Brain microvascular endothelial cell (primary cell): Measurements from ENCODE around the gene CIROP.

Experiments
- DNase-seq: peaks from one replicate; pipeline ENCODE4 v3.0.0-alpha.2; 2020
- H3K27ac ChIP-seq: fragments of 250-450 bp; sonication (Bioruptor Pico); 2 replicates; pipeline ENCODE4 v1.5.1; 2020; ENCODE audit warnings: mild to moderate bottlenecking, moderate library complexity
- H3K27me3 ChIP-seq: fragments of 250-450 bp; sonication (Bioruptor Pico); replicated peaks from 2 replicates; pipeline ENCODE4 v1.5.1; 2020; ENCODE audit warnings: mild to moderate bottlenecking
- H3K36me3 ChIP-seq: fragments of 250-450 bp; sonication (Bioruptor Pico); replicated peaks from 2 replicates; pipeline ENCODE4 v1.5.1; 2020; ENCODE audit warnings: mild to moderate bottlenecking
- H3K4me3 ChIP-seq: 2 replicates; pipeline ENCODE4 v1.5.1; 2011; ENCODE audit warnings: low read depth, mild to moderate bottlenecking, control low read depth, low read length, moderate library complexity
- in situ Hi-C: cut with HindIII; loops from 2 replicates; pipeline ENCODE4 v1.10.0; 2017; ENCODE audit warnings: low sequenced_read_pairs, low pct_ligation_motif_present
- TF ChIP-seq, protein P1 (sequence below): IDR thresholded peaks from 2 replicates; pipeline ENCODE4 v1.5.1; 2011; ENCODE audit warnings: low read depth, mild to moderate bottlenecking, moderate library complexity, low read length, control low read depth, inconsistent platforms; ENCODE audit errors: missing control alignments

Gene CIROP

DNA sequence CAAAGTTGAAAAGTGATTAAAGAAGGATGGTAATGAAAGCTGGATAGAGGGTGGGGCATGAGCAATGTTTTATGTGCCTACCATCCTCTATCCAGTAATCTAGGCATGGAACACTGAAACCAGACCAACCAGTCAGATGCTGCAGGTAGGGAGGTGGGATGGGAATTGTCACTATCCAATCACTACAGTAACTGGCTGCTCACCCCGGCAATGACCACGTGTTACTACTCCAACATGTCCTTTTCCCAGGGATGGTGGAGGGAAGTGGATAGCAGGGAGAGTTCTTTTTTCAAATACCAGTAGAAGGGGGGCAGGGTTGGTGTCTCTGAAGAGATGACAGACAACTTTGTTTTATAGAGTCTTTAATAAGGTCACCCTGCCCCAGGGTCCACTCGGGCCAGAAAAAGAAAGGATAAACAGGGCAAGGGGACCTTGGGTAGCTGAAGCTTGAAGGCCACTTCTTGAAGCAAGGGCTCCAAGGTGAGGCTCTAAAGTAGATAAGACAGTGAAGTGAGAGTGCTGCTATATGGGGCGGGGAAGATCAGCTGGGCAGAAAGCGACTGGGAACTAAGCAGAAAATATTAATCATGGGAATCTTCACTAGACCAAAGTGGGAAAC is 32.8 kb downstream of the CIROP start:
- TF ChIP-seq, protein P1, sequence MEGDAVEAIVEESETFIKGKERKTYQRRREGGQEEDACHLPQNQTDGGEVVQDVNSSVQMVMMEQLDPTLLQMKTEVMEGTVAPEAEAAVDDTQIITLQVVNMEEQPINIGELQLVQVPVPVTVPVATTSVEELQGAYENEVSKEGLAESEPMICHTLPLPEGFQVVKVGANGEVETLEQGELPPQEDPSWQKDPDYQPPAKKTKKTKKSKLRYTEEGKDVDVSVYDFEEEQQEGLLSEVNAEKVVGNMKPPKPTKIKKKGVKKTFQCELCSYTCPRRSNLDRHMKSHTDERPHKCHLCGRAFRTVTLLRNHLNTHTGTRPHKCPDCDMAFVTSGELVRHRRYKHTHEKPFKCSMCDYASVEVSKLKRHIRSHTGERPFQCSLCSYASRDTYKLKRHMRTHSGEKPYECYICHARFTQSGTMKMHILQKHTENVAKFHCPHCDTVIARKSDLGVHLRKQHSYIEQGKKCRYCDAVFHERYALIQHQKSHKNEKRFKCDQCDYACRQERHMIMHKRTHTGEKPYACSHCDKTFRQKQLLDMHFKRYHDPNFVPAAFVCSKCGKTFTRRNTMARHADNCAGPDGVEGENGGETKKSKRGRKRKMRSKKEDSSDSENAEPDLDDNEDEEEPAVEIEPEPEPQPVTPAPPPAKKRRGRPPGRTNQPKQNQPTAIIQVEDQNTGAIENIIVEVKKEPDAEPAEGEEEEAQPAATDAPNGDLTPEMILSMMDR = no peak
- DNase-seq = no peak
- in situ Hi-C loops = no loop called here
- no peak overlapping the region for H3K4me3 ChIP-seq
- peak overlapping the region; percentile 58 for H3K27ac ChIP-seq
- H3K27me3 ChIP-seq = no peaks in the 10 kb centered on the region
- H3K36me3 ChIP-seq = peaks cover 54% of the 10 kb centered on the region

DNA sequence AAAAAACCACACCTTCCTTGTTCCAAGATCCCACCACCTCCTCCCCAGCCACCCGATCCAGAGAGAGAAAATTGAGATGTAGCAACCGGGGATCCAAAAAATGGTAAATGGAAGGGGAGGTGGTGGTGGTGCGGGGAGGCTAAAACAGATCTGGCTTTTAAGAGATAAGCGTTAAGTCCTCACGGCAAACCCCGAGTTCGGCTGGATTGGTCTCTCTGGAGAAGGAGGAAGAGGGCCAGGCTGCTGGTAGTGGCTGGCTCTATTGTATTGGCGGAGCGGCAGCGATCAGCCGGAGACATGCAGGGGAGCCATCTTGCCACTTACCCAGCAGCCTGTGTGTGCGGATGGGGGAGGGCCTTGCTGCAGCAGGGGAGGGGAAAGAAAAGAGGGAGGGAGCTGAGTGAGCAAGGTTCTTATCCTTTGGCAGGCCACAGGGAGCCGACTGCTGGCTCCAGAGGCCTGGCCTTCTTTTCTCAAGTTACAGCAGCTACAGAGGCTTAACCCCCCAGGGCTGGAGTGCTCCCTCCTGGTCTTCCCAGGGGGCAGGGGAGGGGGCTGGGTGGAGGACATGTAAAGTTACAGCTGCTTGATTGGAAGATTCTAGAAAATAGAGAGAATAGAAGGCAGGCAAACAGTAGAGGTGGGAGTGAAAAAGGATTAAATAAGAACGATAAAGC is 33.4 kb downstream of the CIROP start:
- TF ChIP-seq, protein P1 = no peak
- Histone ChIP-seq H3K36me3 (peaks cover 55% of the 10 kb centered on the region), H3K4me3 (peak overlapping the region; percentile 90), H3K27me3 (no peaks in the 10 kb centered on the region), H3K27ac (peak overlapping the region; percentile 58)
- in situ Hi-C loops = no loop called here
- peak; percentile 88 for DNase-seq

DNA sequence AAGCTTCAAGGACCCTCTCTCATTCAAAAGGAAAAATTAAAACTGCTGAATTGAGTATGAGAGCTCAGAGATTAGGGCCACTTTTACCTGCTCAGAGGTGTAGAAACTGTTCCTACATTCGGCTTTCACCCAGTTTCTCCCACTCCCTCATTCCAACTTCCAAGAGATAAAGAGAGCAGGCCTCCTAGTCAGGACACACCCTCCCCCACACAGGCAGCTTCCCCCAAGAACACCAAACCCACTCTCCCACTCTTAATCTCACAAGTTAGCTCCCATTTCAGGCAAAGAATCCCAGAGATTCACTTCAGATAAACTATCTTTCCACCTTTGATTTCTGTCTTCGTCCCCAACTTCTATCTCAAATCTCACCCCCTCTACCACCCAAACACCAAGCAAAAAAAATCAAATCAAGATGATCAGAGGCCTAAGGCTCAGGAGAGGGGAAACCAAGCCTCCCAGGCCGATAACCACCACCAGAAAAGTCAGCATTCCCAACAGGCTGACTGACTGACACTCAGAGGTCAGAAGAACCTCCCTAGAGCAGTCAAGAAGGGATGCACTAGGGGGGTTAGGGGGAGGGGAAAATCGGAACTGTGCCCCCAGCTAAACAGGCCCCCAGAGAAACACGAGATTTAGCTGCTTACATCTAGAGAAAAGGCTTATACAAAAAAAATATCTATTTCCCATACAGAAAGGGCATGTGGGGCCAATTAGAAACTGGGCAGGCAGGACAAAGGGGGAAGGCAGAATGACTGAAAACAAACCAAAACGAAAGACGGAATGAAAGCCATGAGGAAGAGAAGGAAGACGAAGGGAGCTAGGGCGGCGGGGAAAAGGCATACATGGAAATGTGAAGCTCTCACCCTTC is 34.3 kb downstream of the CIROP start:
- peaks cover 56% of the 10 kb centered on the region for H3K36me3 ChIP-seq

DNA sequence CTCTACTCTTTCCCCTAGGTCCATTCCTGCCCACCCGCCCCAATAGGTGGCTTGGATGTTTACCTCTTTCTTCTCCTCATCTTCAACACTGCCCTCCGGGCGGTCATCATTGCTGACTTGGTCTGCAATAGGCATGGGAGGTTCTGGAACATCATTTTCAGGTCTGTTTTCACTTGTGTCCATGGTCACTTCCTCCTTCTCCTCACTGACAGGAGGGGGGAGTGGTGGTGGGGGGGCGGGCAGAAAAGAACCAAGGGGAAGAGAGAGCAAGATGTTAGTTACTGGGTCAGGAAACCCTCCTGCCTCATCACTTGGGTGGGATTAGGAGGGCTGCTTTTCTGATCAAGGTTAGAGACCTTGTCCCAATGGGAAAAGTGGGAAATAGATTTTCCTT is 35.4 kb downstream of the CIROP start:
- no peak for DNase-seq
- in situ Hi-C loops = no loop called here
- Histone ChIP-seq H3K36me3 (peaks cover 60% of the 10 kb centered on the region), H3K27ac (no peak overlapping the region), H3K4me3 (no peak overlapping the region), H3K27me3 (no peaks in the 10 kb centered on the region)
- TF ChIP-seq, protein P1 = no peak

More for the DNA sequence above, 34.3 kb downstream of the CIROP start:
- Histone ChIP-seq H3K27me3 (no peaks in the 10 kb centered on the region), H3K27ac (peak overlapping the region; percentile 58), H3K4me3 (peak overlapping the region; percentile 90)
- TF ChIP-seq, protein P1 = no peak
- DNase-seq = no peak
- in situ Hi-C loops = no loop called here

GRCh38 chr14:23068789-23069412 is 35.9 kb downstream of the CIROP start:
- DNase-seq = peak; percentile 87
- Histone ChIP-seq H3K36me3 (peaks cover 60% of the 10 kb centered on the region), H3K27ac (no peak overlapping the region), H3K4me3 (peak overlapping the region; percentile 22), H3K27me3 (no peaks in the 10 kb centered on the region)
- TF ChIP-seq, protein P1 = peak; percentile 100
- in situ Hi-C loops = no loop called here
